ENCODE results near the gene POC1A.

GRCh38 chr3:52073490-52073889, 80.7 kb downstream of the POC1A start:
- no peak for TF ChIP-seq ZNF589 (CRISPR knock-in tag; IDR thresholded peaks at IDR 0.05; ENCODE audit: low read depth)
- TF ChIP-seq RAD21 (CRISPR knock-in tag; conservative IDR thresholded peaks at IDR 0.05 in 1 of 2, IDR thresholded peaks at IDR 0.05 in 1 of 2) = no peak
- no peak for TF ChIP-seq GATAD2A (IDR thresholded peaks at IDR 0.05)
- TF ChIP-seq ZBTB49 (CRISPR knock-in tag; IDR thresholded peaks at IDR 0.05; ENCODE audit: borderline replicate concordance) = no peak
- TF ChIP-seq MXI1 (IDR thresholded peaks at IDR 0.05; ENCODE audit: low read depth, low read length) = no peak

Data from K562 (cell line).